ENCODE measurements around the gene PDILT. TPM values are rescaled to one million over a fixed set of nuclear protein-coding genes. Genes with fewer than 3 reads are reported as not detected.
"Not testable (repeated sequence)": the region's sequence is repeated elsewhere in the genome, so short reads cannot be mapped to it uniquely, and the experiment has no call there.

The PDILT gene
- total RNA-seq, 2 experiments from 2014 or later: not detected

- no peak for DNase-seq
Measured at GRCh38 chr16:20314575-20314974, 90.0 kb downstream of the PDILT start.

GRCh38 chr16:20313741-20314140, 90.8 kb downstream of the PDILT start:
- intact Hi-C loops (cut with micrococcal nuclease): no loop called here
- H3K4me1 Mint-ChIP-seq (ENCODE audit: low read depth): no peaks in the 10 kb centered on the region
- H3K9me3 Mint-ChIP-seq: no peaks in the 10 kb centered on the region
- H3K4me3 Mint-ChIP-seq: no peak overlapping the region
- no peak overlapping the region for H3K27ac Mint-ChIP-seq
- ATAC-seq (no peak), DNase-seq (no peak)
- peaks cover 1% of the 10 kb centered on the region for H3K27me3 Mint-ChIP-seq
- no peak for TF ChIP-seq CTCF (IDR thresholded peaks at IDR 0.05)
- H3K36me3 Mint-ChIP-seq (ENCODE audit: low read depth): no peaks in the 10 kb centered on the region
- ChIA-PET POLR2A (interaction anchor here (0.6 kb wide), 1 partner anchor 90 kb away, joined by 3 read pairs; no protein-coding TSS in a partner anchor), CTCF (interaction anchor here (1.7 kb wide), 1 partner anchor 13 kb away, joined by 4 read pairs; no protein-coding TSS in a partner anchor)

More at GRCh38 chr16:20314575-20314974, 90.0 kb downstream of the PDILT start:
- ChIA-PET POLR2A (no interaction called here), CTCF (interaction anchor here (1.7 kb wide), 1 partner anchor 14 kb away, joined by 4 read pairs; no protein-coding TSS in a partner anchor)
- no peak overlapping the region for H3K4me3 Mint-ChIP-seq
- H3K9me3 Mint-ChIP-seq: no peaks in the 10 kb centered on the region
- peaks cover 1% of the 10 kb centered on the region for H3K27me3 Mint-ChIP-seq
- no peak for ATAC-seq
- no peaks in the 10 kb centered on the region for H3K4me1 Mint-ChIP-seq (ENCODE audit: low read depth)
- no peak overlapping the region for H3K27ac Mint-ChIP-seq
- no peak for TF ChIP-seq CTCF (IDR thresholded peaks at IDR 0.05)
- intact Hi-C loops (cut with micrococcal nuclease): no loop called here
- H3K36me3 Mint-ChIP-seq (ENCODE audit: low read depth): no peaks in the 10 kb centered on the region

- POLR2A ChIA-PET; CTCF ChIA-PET; intact Hi-C loops (cut with micrococcal nuclease); H3K36me3 Mint-ChIP-seq (ENCODE audit: low read depth); ATAC-seq; H3K4me3 Mint-ChIP-seq; H3K27me3 Mint-ChIP-seq; DNase-seq; H3K27ac Mint-ChIP-seq; H3K4me1 Mint-ChIP-seq (ENCODE audit: low read depth); H3K9me3 Mint-ChIP-seq: not testable (repeated sequence)
Measured at GRCh38 chr16:20312536-20313095, 91.9 kb downstream of the PDILT start.

GRCh38 chr16:20311548-20311947, 93.0 kb downstream of the PDILT start:
- Mint-ChIP-seq H3K27ac (no peak overlapping the region), H3K27me3 (no peaks in the 10 kb centered on the region), H3K36me3 (ENCODE audit: low read depth) (no peaks in the 10 kb centered on the region), H3K9me3 (no peaks in the 10 kb centered on the region), H3K4me3 (no peak overlapping the region), H3K4me1 (ENCODE audit: low read depth) (no peaks in the 10 kb centered on the region)
- ChIA-PET POLR2A (interaction anchor here (0.8 kb wide), 1 partner anchor 11 kb away, joined by 3 read pairs; no protein-coding TSS in a partner anchor), CTCF (interaction anchor here (1.1 kb wide), 1 partner anchor 12 kb away, joined by 3 read pairs; no protein-coding TSS in a partner anchor)
- ATAC-seq: no peak
- DNase-seq: no peak
- intact Hi-C loops (cut with micrococcal nuclease): no loop called here
- TF ChIP-seq CTCF (IDR thresholded peaks at IDR 0.05): no peak

- no peaks in the 10 kb centered on the region for H3K36me3 Mint-ChIP-seq (ENCODE audit: low read depth)
- ChIA-PET CTCF (interaction anchor here (2.5 kb wide), 1 partner anchor 11 kb away, joined by 11 read pairs; no protein-coding TSS in a partner anchor), POLR2A (no interaction called here)
- no peak for TF ChIP-seq CTCF (IDR thresholded peaks at IDR 0.05)
- intact Hi-C loops (cut with micrococcal nuclease): no loop called here
- H3K4me3 Mint-ChIP-seq: no peak overlapping the region
- no peak for ATAC-seq
- no peaks in the 10 kb centered on the region for H3K9me3 Mint-ChIP-seq
- no peaks in the 10 kb centered on the region for H3K27me3 Mint-ChIP-seq
- no peak for DNase-seq
- H3K27ac Mint-ChIP-seq: no peak overlapping the region
- no peaks in the 10 kb centered on the region for H3K4me1 Mint-ChIP-seq (ENCODE audit: low read depth)
Measured at GRCh38 chr16:20310421-20311395, 93.8 kb downstream of the PDILT start.
